Activated CD8-positive, alpha-beta memory T cell treated with anti-CD3 and anti-CD28 coated beads for 4 hours (primary cell): ENCODE data around the gene GTSE1.

Experiments used
- DNase-seq, 2 donors: peaks; one replicate each; pipeline ENCODE4 v3.0.0-alpha.2; 2020; ENCODE audit warnings: low read depth in 2 of 2

GTSE1 gene

GRCh38 chr22:46366327-46366731, 69.7 kb downstream of the GTSE1 start:
- DNase-seq = no peak

- DNase-seq = no peak
Observed at GRCh38 chr22:46366801-46367706, 70.4 kb downstream of the GTSE1 start.

- DNase-seq = peak; percentile 26 to 44
Observed at GRCh38 chr22:46367707-46368191, 71.1 kb downstream of the GTSE1 start.

GRCh38 chr22:46368422-46368821, 71.8 kb downstream of the GTSE1 start:
- DNase-seq = no peak

GRCh38 chr22:46368871-46369715, 72.4 kb downstream of the GTSE1 start:
- DNase-seq = no peak

DNA sequence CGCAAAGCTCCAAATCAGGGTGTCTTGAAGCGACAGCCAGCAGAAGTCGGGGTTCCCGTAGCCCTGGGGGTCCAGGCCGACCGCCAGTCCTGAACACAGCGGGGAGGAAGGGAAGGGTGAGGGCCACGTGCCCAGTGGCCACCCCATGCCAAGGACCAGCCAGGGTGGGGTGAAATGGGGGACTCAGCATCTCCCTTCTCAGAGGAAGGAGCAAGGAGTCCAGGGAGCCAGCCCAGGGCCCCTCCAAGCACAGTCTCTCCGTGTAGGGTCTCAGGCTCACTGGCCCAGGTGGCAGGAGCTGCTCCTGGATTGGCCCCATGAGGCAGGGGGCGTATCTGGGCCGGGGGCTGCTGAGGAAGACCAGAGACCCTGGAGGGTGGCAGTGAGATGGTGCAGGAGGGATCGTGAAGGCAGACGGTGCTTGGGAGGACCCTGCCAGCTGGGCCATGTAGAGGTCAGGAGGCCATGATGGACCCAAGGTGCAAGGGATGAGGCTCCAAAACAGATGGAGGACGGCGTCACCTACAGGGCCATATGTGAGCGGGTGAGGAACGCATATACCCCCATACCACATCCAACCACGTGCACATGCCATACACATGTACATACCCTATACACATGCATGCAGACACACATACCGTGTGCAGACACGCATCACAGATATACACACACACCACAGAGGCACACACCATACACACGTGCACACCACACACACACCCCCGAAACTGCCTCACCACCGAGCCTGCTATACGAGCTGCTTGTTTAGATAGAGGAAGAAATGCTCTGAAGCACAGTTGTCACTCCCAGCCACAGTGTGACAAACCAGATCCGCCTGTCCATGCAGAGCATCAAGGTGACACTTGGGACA, 73.3 kb downstream of the GTSE1 start:
- DNase-seq = no peak

DNA sequence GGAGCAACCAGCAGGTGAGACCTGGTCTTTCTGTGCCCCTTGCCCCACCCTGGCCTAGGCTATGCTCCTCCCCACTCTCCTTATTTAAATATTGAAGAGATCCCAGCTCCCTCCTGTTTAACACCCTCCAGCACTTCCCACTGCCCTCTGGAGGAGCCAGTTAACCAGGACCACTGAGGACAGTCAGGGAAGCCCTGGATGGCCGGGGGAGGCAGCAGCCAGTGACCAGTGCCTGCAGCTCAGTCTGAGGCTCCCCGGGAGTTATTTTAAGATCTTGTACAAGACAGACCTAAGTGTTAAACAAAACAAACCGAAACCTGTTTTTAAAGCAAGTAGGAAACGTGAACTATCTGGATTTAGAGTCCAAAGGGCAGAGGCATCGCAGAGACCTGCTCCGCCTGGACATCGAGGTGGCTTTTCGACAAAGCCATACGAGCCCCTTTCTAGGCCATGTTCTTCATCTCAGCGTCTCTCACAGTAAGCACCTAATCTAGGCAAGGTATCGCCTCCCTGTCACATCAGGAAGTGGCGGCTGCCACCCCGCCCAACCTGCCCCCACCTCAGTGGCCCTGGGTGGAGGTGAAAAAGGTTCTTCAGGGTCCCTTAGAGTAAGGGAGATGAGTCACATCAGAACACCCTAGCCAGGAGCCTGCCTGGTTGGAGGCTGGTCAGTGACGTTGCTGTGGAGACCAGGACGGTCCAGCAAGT, 74.1 kb downstream of the GTSE1 start:
- DNase-seq = peak; percentile 34 to 38

DNA sequence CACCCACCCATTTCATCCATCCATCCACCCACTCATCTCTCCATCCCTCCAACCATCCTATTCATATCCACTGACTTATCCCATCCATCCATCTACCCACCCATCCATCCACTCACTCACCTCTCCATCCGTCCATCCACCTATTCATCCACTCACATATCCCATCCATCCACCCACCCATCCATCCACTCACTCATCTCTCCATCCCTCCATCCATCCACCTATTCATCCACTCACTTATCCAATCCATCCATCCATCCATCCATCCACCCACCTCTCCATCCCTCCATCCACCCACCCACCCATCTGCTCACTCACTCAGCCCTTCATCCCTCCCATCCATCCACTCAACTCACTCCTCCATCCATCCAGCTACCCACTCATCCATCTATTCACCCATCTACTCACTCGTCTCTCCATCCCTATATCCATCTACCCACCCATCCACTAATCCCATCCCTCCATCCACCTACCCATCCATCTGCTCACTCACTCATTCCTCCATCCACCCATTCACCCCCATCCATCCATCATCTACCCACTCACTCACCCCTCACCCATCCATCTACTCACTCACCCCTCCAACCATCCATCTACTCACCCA, 75.1 kb downstream of the GTSE1 start:
- no peak for DNase-seq

- DNase-seq = no peak
Observed at GRCh38 chr22:46372686-46373085, 76.0 kb downstream of the GTSE1 start.

DNA sequence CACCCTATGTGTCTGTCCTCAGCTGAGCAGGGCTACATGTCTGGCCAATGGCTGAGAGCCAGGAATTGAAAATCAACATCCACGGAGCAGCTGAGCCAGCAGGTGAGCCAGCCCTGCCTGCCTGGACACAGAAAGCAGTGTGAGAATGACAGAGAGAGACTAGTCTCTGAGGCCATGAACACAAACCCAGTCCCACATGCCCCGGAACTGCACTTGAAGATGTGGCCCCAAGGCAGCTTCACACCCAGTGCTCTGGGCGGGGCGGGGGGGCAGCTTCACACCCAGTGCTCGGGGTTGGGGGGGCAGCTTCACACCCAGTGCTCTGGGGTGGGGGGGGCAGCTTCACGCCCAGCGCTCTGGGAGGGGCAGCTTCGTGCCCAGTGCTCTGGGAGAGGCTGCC, 76.5 kb downstream of the GTSE1 start:
- DNase-seq = no peak

- DNase-seq = no peak
Observed at GRCh38 chr22:46373921-46374662, 77.4 kb downstream of the GTSE1 start.

- no peak for DNase-seq
Observed at GRCh38 chr22:46374663-46375474, 78.2 kb downstream of the GTSE1 start.

DNA sequence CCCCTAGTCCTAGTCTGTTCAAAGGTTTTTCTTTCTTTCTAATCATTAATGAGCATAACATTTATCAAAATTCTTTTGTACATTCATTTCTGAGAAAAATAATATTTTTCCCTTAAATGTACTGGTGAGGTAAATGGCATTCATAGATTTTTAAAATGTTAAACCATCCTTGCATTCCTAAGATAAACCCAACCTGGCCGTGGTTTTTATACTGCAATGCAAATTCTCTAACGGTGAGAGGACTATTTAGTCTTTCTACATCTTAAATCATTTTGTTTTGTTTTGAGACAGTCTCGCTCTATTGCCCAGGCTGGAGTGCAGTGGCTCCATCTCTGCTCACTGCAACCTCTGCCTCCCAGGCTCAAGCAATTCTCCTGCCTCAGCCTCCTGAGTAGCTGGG, 79.4 kb downstream of the GTSE1 start:
- DNase-seq = no peak

DNA sequence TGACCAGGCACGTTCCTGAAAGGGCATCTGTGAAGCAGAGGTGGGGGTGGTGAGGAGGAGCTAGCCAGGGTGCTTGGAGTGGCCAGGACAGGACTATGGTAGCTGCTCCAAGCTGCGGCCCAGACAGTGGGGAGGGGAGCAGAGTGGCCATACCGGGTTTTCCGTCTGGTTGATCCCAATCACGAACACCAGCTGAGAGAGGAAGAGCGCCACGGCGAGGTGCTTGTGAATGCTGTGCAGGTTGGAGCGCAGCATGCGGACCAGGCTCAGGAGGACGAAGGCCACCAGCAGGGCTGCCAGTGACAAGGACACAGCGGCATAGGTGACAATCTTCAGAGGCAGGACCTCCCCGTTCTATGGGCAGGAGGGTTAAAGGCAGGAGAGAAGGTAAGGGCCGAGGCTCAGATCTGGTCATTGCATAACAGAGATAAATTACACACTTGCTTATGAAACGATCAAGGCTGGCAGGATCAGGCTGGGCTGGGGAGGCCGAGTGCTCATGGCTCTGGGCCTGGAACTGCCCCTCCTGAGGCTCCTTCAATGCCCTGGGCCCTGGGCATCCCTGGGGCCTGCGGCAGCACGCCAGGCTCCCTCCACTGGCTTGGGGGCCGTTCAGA, 80.3 kb downstream of the GTSE1 start:
- no peak for DNase-seq

- no peak for DNase-seq
Observed at GRCh38 chr22:46377525-46378425, 81.1 kb downstream of the GTSE1 start.

GRCh38 chr22:46378426-46379065, 81.9 kb downstream of the GTSE1 start:
- no peak for DNase-seq
